HTERT RPE-1 (cell line): ENCODE results near the gene TMEM120A.

Experiments
- in situ Hi-C: fragments of 300-500 bp; cut with MboI; formaldehyde crosslinking; loops from 4 replicates; pipeline ENCODE4 v1.14.3; 2020; ENCODE audit warnings: low sequenced_read_pairs

The TMEM120A gene

DNA sequence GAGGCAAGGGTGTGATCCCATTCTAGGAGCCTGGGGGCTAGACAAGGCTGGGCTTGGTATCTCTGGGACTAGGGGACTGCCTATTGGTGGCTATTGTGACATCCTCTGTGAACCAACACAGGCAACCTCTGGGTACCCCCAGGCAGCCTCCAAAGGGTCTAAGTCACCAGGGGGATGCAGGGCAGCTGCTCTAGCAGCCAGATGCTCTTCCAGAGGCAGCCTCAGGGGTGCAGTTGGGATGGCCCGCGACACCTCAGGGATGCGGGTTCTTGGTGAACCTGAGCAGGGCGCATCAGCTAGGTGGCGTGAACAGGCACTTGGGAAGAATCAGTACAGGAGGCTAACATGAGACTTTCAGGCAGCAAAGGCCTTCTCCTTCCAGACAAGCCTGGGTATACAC is 1.6 kb upstream of the TMEM120A start:
- in situ Hi-C loops, result no loop called here

DNA sequence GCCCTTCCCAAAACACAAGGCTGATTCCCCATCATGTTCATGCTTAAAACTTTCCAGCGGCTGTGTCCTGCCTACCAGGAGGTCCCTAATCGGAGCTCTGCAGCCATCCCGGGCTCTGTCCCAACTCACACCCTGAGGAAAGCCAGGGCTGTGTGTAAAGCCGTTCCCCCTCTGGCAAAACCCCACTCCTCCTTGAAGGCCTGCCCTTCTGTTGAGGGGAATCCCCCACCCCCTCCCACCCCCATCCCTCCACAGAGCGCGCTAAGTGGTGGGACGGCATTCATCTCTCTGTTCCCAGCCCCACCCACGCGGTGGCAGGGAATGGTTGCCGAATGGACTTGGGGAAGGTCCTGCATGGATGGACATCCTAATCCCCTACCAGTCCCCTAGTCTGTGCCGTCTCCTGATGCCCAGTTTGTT is 667 bp upstream of the TMEM120A start:
- in situ Hi-C loops, result no loop called here

- in situ Hi-C loops, result no loop called here
These were observed 557 bp downstream of the TMEM120A start for GRCh38 chr7:75993689-75994387.

DNA sequence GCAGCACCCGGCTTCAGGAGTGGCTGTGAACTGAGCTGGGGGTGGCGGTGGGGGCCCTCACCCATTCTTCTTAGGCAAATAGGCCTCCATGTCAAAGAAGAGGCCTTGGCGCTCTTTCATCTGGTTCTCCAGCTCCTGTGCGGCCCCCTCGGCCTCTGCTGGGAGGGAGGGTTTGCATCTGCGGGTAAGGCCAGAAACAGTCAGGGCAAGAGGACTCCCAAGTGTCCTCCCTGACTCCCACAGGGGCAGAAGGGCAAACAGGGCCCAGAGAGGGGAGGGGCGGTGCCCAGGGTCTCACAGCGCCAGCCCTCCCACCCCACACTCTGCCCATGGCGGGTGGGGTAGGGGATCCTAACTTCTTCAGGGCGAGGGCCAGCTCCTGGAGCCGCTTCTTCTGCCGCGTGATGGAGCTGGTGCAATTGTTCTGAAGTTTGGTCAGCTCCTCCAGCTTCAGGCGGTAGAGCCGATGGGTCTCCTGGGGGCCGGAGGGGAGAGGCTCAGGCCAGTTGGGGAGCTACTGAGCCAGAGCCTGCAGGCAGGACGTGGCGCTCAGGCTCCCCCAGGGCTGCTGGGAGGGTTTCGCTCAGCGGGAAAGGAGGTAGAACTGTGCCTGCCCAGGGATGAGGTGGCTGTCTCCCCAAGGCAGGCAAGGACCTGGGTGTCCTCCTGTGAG is 2.2 kb downstream of the TMEM120A start:
- in situ Hi-C loops, result no loop called here

DNA sequence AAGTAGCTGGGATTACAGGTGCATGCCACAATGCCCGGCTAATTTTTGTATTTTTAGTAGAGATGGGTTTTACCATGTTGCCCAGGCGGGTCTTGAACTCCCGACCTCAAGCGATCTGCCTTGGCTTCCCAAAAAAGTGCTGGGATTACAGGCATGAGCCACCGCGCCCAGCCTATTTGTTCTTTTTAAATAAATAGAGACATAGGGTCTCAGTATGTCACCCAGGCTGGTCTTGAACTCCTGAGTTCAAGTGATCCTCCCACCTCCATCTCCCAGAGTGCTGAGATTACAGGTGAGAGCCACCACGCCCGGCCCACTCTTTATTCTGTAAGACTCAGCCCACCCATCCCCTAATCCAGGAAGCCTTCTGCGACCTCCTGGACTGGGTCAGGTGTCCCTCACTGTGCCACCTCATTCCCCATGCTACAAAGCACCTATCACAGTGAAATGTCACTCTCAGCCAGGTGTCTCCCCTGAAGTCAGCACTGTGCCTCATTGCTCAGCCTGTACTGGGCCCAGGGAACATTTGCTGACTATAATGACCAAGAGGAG is 2.8 kb downstream of the TMEM120A start:
- in situ Hi-C loops, result no loop called here

- in situ Hi-C loops, result no loop called here
These were observed 4.7 kb downstream of the TMEM120A start for GRCh38 chr7:75989500-75990388.

GRCh38 chr7:75988568-75989499 is 5.6 kb downstream of the TMEM120A start:
- in situ Hi-C loops, result no loop called here

DNA sequence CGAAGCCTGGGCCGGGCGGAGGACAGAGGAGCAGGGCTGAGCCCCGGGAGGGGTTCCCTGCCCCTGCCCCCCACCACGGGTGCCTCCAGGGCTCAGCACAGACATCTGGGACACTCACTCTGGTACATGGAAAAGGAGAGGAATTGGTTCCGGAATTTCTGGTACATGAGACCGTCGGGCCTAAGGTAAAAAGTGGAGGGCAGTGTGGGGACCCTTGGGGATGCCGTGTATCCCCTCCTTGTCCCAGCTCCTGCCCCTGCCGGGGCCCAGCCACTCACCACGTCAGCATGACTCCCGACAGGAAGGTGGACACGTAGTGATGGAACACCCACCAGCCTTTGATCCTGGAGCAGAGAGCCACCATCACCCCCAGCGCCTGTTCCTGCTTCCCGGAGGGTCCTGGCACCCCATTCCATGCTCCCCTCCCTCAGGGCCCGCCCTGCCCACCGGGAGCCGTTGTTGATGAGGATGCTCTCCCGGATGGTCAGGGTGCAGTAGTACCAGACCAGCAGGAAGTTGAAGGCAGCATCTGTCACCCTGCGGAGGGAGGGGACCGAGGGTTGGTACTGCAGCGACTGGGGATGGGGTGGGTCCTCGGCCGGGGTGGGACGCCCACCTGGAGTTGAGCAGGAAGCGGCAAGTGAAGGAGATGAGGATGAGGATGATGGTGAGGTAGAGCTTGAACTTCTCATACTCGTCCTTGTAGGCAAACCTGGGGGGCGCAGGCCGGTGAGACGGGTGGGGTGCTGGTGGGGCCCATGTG is 6.4 kb downstream of the TMEM120A start:
- in situ Hi-C loops, result no loop called here

GRCh38 chr7:75987026-75987804 is 7.2 kb downstream of the TMEM120A start:
- in situ Hi-C loops, result no loop called here

DNA sequence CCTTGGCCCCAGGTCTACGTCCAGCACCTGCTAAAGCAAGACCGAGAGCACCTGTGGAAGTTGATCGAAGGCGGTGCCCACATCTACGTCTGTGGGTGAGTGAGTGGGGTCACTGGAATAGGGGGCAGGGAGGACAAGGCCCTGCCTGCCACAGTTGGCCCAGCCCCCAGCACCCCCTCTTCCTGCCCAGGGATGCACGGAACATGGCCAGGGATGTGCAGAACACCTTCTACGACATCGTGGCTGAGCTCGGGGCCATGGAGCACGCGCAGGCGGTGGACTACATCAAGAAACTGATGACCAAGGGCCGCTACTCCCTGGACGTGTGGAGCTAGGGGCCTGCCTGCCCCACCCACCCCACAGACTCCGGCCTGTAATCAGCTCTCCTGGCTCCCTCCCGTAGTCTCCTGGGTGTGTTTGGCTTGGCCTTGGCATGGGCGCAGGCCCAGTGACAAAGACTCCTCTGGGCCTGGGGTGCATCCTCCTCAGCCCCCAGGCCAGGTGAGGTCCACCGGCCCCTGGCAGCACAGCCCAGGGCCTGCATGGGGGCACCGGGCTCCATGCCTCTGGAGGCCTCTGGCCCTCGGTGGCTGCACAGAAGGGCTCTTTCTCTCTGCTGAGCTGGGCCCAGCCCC is 8.1 kb downstream of the TMEM120A start:
- in situ Hi-C loops, result no loop called here

DNA sequence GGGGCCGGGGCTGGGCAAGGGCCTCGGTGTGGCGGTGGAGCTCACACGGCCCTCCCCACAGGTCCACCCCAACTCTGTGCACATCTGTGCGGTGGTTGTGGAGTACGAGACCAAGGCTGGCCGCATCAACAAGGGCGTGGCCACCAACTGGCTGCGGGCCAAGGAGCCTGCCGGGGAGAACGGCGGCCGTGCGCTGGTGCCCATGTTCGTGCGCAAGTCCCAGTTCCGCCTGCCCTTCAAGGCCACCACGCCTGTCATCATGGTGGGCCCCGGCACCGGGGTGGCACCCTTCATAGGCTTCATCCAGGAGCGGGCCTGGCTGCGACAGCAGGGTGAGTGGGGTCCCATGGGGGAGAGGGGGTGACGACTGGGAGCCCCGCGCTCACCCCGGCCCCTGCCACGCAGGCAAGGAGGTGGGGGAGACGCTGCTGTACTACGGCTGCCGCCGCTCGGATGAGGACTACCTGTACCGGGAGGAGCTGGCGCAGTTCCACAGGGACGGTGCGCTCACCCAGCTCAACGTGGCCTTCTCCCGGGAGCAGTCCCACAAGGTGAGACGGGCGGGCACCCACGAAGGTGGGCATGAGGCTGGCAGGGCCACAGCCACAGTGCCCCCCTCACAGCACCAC is 8.8 kb downstream of the TMEM120A start:
- in situ Hi-C loops, result no loop called here

- in situ Hi-C loops, result no loop called here
These were observed 9.3 kb downstream of the TMEM120A start for GRCh38 chr7:75985009-75985517.

DNA sequence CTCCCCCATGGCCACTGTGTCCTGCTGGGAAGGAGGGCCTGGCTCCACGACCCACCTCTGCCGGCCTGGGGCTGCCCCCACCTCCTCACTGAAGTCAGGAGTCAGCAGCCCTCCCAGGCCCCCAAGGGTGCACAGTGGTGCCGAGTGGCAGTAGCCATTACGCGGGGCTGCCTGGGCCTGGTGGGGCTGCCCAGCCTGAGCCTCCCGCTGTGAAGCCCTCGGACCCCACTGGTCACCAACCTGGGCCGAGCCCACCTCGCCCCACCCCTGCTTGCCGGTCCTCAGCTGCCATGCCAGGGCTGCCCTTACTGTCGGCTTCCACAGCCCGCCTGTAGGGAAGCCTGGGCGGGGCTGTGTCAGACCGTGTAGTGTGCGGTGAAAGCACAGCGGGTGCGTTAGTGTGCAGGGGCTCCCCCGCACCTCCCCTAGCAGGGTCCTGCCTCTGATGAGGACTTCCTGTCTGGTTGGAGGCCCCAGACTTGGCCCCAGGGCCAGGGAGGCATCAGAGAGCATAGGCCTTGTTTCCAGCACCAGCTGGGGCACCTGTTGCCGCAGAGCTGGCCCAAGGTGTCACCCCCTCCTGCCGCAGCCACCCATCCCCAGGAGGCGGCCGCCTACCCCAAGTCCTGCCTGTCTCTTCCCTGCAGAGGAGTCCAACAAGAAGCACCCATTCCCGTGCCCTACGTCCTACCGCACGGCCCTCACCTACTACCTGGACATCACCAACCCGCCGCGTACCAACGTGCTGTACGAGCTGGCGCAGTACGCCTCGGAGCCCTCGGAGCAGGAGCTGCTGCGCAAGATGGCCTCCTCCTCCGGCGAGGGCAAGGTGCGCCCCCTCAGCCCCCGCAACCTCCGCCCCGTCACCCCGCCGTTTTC is 10.0 kb downstream of the TMEM120A start:
- in situ Hi-C loops, result no loop called here

- in situ Hi-C loops, result no loop called here
These were observed 10.8 kb downstream of the TMEM120A start for GRCh38 chr7:75983471-75984129.

GRCh38 chr7:75982306-75983064 is 11.9 kb downstream of the TMEM120A start:
- in situ Hi-C loops, result no loop called here
